HAP-1 (cell line): ENCODE data around the gene MR1.

Source experiments
- DNase-seq, 2 experiments: peaks; one replicate each; pipeline ENCODE4 v3.0.0-alpha.2; 2016 to 2020; ENCODE audit warnings: low spot score in 2 of 2
- H3K27me3 ChIP-seq: fragments of 250-450 bp; sonication (Bioruptor Pico); 2 replicates; pipeline ENCODE4 v1.5.1; 2020; ENCODE audit warnings: low read depth, mild to moderate bottlenecking, moderate library complexity
- H3K36me3 ChIP-seq: fragments of 250-450 bp; sonication (Bioruptor Pico); replicated peaks from 2 replicates; pipeline ENCODE4 v1.5.1; 2020; ENCODE audit warnings: mild to moderate bottlenecking
- H3K4me1 ChIP-seq: fragments of 250-450 bp; sonication (Bioruptor Pico); 2 replicates; pipeline ENCODE4 v1.5.1; 2020; ENCODE audit warnings: mild to moderate bottlenecking
- H3K4me3 ChIP-seq: fragments of 250-450 bp; sonication (Bioruptor Pico); 2 replicates; pipeline ENCODE4 v1.5.1; 2020; ENCODE audit warnings: mild to moderate bottlenecking, moderate library complexity
- H3K9me3 ChIP-seq: fragments of 250-450 bp; sonication (Bioruptor Pico); 2 replicates; pipeline ENCODE4 v1.5.1; 2020; ENCODE audit warnings: mild to moderate bottlenecking, moderate library complexity
- in situ Hi-C: fragments of 300-500 bp; cut with MboI; formaldehyde crosslinking; loops from 3 replicates; pipeline ENCODE4 v1.14.3; 2020; ENCODE audit warnings: low sequenced_read_pairs, inconsistent platforms, mixed read lengths

MR1 gene

DNA sequence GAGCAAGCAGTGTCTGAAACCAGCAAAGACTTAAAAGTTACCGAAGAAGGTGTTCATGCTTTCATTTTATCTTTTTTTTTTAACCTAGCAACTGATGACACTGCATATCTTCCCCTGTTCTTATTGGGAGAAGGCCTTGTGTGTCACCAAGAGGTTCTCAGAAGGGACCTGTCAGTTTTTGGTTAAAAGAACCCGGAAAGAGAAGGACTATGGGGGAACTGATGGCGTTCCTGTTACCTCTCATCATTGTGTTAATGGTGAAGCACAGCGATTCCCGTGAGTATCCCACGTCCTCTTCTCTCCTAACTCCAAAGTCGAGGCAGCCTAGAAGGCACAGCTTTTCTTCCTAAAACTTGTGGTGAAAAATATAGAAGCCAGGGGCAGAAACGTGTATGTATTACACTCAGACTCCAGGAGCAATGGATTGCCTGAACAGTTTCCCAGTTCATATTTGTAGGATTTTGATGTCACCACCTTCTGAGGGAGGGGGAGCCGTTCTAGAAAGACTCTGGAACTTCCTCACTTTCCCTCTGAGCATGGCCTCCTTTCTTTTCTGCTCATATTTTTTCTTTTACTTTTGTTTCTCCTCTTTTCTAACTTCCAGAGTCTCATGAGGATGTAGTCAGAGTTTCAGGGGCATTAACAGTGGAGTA lies at the start of gene MR1:
TSS of gene MR1 (plus strand) at position 185 of the 653 bp plus-strand sequence. CDS start at position 210, 25 bp downstream.
- H3K9me3 ChIP-seq = no peaks in the 10 kb centered on the region
- no peaks in the 10 kb centered on the region for H3K27me3 ChIP-seq
- peak within 1 kb of the TSS; percentile 20 for H3K4me3 ChIP-seq
- in situ Hi-C loops = no loop called here
- no peaks in the 10 kb centered on the region for H3K36me3 ChIP-seq
- H3K4me1 ChIP-seq = peaks cover 3% of the 10 kb centered on the region; the same call in 1 of the 2 replicates
- DNase-seq = peak in 1 of 2 experiments; percentile 64

DNA sequence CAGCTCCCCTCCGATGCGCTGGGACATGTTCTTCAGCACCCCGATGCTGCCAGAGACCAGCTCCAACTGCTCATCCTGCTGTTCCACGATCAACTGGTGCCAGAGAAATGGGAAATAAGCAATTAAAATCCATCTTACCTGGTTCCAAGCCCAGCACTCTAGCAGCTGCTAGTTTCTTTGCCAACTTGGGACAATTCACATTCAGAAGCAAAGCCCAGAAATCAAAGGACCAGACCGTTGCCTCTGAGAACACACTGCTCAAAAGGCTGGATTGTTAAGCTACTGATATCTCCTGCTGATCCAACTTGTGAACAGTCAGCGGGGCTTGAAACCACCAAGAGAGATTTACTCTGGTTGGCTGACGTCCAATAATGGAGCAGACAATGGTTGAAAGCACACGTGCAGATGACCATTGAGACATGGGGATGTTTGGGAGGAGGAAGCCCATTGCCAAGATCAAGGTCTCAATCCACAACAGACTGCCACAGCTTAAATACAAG lies 45.5 kb upstream of the MR1 start:
- Histone ChIP-seq H3K27me3 (no peaks in the 10 kb centered on the region), H3K36me3 (peaks cover 57% of the 10 kb centered on the region), H3K4me1 (no peaks in the 10 kb centered on the region; the same call in 1 of the 2 replicates), H3K9me3 (no peaks in the 10 kb centered on the region), H3K4me3 (no peak overlapping the region)
- DNase-seq = peak; percentile 38 to 48
- in situ Hi-C loops = no loop called here

DNA sequence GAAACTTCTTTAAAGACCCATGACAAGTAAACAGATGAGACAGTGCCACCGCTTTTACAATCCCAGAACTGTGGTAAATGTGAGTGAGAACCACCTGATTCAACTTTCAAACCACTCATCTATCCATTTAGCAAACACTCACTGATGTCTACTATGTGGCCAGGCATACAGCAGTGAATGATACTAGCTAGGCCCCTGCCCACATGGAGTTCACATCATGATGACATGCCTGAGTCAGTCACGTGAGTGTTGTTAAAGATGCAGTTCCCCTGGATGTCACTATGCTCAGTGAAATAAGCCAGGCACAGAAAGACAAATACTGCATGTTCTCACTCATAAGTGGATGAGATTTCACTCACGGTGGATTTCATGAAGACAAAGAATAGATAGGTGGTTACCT lies 39.5 kb upstream of the MR1 start:
- in situ Hi-C loops = no loop called here
- no peak for DNase-seq
- H3K9me3 ChIP-seq = no peaks in the 10 kb centered on the region
- H3K36me3 ChIP-seq = peaks cover 24% of the 10 kb centered on the region
- no peak overlapping the region for H3K4me3 ChIP-seq
- no peaks in the 10 kb centered on the region for H3K4me1 ChIP-seq
- H3K27me3 ChIP-seq = no peaks in the 10 kb centered on the region

DNA sequence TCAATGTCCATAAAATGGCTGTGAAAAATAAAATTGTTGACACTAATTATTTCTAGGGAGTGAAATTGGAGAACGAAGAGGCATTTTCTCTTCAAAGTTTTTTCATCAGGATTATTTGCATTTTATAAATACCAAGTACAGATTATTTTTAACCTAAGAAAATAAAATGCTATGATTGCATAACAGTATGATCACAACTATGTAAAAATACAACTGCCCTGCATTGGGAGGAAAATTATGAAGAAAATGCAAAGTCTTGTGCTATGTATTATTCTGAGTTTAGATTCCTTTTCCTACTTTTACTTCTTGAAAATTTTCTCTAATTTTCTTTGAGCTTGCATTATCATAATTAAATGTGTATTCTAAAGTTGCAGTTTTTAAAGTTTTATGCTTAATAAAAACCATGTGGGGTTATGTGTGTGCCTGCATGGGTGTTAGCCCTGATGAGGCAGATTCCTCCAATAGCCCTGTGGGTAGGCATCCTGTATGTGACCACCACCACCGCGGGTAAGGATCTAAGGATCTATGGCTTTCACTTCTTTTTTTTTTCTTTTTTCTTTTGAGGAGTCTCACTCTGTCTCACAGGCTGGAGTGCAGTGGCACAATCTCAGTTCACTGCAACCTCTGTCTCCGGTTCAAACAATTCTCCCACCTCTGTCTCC lies 35.8 kb upstream of the MR1 start:
- H3K36me3 ChIP-seq = peaks cover 19% of the 10 kb centered on the region
- H3K27me3 ChIP-seq = no peaks in the 10 kb centered on the region
- H3K9me3 ChIP-seq = no peaks in the 10 kb centered on the region
- in situ Hi-C loops = no loop called here
- H3K4me1 ChIP-seq = no peaks in the 10 kb centered on the region
- H3K4me3 ChIP-seq = no peak overlapping the region
- DNase-seq = no peak

DNA sequence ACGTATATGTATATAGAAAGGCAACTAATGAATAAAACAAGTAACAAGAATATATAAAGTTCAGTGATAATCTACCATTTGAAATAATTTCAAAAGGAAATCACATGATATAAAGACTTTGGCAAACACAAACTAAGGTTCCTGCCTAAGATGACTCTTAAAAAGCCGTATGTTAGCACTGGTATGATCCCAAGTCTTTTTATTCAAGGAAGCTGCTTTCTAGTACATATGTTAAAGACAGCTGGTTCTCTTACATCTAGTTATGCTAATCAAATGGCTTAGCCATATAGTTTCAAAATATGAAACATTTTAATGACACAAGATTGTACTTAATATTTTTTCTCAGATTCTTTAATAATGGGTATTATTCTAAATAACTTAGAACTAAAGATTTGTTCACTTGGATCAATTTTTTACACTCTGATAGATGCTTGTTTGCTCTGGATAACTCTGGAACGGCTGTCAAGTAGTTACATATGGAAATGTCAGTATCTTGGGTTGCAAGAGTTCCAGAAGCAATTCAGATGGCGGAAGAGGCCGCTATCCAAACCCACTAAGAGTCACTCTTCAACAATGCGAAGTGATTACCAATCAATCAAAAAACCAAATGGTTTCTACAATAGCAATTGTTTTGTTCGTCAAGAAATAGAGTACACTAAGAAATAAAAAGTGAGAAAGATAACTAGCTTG lies 32.5 kb upstream of the MR1 start:
- H3K27me3 ChIP-seq = no peaks in the 10 kb centered on the region
- H3K36me3 ChIP-seq = peaks cover 21% of the 10 kb centered on the region
- in situ Hi-C loops = no loop called here
- H3K4me1 ChIP-seq = no peaks in the 10 kb centered on the region
- DNase-seq = no peak
- no peak overlapping the region for H3K4me3 ChIP-seq
- no peaks in the 10 kb centered on the region for H3K9me3 ChIP-seq

DNA sequence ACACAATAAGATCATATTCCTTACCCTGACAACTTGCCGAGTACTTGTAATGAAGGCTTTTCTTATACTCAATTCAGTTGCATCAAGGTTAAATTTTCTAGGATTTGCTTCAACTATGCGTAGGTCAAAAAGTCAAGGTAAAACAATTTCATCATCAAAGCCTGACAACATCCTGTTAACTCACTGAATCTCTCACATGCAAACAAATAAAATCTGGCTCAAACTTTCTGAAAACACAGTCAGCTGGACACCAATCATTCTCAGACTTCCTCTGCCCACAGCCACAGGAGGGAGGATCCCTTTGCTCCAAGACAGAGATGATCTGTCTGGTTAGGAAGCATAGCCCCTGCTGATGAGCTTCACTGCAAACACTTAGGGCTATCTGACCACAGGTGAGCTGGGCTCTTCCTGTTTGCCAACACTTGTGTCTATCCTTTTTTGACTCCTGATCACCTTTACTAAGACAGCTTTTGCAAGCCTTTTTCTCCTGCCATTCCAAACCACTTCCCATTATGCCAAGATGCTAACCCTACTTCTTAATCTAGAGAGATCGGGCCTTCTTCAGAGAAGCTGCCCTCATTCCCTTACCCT lies 31.1 kb upstream of the MR1 start:
- DNase-seq = no peak
- Histone ChIP-seq H3K9me3 (no peaks in the 10 kb centered on the region), H3K27me3 (no peaks in the 10 kb centered on the region), H3K4me1 (no peaks in the 10 kb centered on the region), H3K36me3 (peaks cover 21% of the 10 kb centered on the region), H3K4me3 (no peak overlapping the region)
- in situ Hi-C loops = no loop called here

DNA sequence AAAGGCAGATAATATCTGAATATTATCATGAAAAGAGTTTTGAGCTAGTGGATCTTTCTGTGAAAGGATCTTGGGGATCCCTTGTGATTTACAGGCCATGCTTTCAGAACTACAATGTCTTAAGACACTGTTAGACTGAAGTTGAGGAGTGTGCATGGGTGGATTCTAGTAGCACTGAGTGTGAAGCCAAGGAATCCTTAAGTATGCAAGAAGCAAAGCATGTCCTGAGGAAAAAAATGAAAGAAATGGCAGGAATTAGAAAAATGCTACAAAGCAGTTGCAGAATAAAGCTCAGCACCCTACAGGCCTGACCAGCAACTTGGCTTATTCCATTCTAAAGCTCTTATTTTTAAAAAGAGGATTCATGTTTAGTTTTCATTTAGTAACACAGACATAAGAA lies 23.0 kb upstream of the MR1 start:
- no peaks in the 10 kb centered on the region for H3K36me3 ChIP-seq
- no peak overlapping the region for H3K4me3 ChIP-seq
- no peak for DNase-seq
- in situ Hi-C loops = no loop called here
- no peaks in the 10 kb centered on the region for H3K27me3 ChIP-seq
- H3K4me1 ChIP-seq = no peaks in the 10 kb centered on the region; the same call in 1 of the 2 replicates
- no peaks in the 10 kb centered on the region for H3K9me3 ChIP-seq

DNA sequence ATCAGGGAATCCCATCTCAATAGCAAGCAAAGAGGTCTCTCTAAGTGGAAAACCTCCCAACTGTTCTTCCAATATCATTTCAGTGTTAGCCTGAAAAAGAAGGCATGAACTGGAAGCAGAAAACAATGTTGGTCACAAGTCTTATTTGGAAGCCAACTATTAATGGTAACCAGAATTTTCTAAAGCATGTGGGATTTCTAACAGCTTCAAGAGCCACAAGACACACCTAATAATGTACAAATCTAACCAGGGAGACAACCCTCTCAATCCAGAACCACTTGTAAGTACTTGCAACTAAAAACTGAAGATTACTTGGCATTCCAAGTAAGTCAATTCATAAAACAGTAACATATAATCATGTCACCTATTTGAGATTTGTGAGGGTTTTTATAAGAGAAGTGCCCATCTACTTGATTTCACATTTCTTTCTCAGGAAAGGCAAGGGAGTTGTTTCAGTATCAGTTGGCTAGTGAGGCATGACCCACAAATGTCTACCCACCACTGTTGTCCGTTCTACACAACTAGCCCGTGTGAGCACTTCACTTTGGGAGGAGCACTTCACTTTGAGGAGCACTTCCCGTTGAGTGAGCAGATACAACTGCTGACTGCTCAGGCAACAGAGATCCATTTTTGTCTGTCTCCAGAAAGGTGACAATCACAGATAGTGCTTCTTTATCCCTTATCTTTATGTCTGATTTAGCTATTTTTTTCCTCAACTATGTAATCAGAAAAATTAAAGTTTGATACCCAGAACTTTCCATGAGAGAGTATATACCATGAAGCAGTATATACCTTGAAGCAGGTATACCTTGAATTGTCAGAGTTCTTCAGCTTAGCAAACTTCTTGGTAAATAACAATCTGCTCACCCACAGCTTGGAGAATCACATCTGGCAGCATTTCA lies 22.2 kb upstream of the MR1 start:
- H3K36me3 ChIP-seq = no peaks in the 10 kb centered on the region
- no peak for DNase-seq
- no peaks in the 10 kb centered on the region for H3K27me3 ChIP-seq
- in situ Hi-C loops = no loop called here
- H3K4me3 ChIP-seq = no peak overlapping the region
- H3K9me3 ChIP-seq = no peaks in the 10 kb centered on the region
- no peaks in the 10 kb centered on the region; the same call in 1 of the 2 replicates for H3K4me1 ChIP-seq

DNA sequence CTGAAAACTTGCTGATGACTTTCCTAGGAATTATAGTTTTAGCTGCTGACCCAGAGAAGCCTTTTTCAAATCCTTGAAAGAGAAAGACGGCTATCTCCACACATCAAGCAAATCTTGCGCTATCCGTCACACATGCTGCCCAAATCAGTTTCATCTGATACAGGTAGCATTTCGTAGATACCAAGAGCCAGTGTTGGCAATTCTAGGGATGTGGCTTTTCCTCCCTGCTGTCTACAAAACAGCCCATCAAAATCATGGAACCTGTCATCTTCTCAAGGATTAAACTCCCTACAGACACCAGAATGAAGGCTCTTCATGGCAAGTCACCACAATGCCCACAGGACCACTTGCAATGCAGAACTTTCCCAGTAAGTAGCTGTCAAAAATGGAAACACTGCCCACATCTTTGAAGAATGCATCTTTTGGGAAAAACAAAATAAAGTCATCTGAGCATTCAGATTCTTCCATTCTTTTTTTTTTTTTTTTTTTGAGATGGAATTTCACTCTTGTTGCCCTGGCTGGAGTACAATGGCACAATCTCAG lies 21.5 kb upstream of the MR1 start:
- no peak overlapping the region for H3K4me3 ChIP-seq
- H3K9me3 ChIP-seq = no peaks in the 10 kb centered on the region
- DNase-seq = no peak
- H3K36me3 ChIP-seq = no peaks in the 10 kb centered on the region
- H3K27me3 ChIP-seq = no peaks in the 10 kb centered on the region
- H3K4me1 ChIP-seq = no peaks in the 10 kb centered on the region; the same call in 1 of the 2 replicates
- in situ Hi-C loops = no loop called here

DNA sequence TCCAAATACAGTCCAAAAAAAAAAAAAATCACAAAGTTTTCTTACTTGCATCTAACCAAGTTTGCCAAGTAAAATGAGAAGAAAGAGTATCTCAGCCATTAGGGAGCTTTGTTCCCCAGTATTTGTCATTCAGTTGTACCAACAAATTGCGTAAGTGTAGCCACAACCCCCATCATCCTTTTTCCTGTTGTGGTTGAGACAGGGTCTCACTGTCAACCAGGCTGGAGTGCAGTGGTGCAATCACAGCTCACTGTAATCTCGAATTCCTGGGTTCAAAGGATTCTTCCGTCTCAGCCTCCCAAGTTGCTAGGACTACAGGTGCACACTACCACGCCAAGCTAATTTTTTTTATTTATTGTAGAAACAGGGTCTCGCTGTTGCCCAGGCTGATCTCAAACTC lies 20.6 kb upstream of the MR1 start:
- Histone ChIP-seq H3K27me3 (no peaks in the 10 kb centered on the region), H3K9me3 (no peaks in the 10 kb centered on the region), H3K36me3 (no peaks in the 10 kb centered on the region), H3K4me1 (no peaks in the 10 kb centered on the region; the same call in 1 of the 2 replicates), H3K4me3 (no peak overlapping the region)
- no peak for DNase-seq
- in situ Hi-C loops = no loop called here

DNA sequence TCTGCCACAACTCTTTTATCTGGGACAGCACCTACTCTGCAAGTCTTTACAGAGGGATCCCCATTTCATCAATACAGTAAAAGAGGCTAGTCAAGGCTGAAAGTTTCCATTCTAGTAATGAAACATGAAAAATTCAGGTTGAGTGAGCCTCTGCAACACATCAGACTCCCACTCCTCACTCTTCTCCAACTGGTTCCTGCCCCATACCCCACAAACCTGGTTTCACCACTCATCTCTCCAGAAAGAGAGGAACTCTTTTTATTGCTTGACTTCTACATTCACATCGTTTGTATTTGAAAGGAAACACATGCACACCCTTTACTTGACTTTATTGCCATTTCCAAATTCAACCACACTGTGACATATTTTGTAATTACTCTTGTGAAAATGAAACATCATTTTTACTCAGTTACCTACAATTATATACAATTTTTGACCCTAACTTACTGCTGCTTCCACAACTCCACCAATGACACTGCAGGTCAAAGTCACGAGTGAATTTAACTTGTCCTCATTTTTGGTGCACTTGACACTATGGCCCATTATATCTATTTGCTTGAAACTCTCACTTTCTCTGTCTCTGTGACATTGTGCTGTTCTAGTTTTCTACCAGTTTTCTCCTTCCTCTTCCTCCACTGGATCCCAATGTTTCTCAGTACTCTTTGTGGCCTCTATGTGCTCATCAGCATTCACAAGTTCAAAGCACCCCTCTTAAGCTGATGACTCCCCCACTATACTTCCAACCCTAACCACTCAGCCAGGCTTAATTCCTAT lies 19.1 kb upstream of the MR1 start:
- Histone ChIP-seq H3K4me3 (no peak overlapping the region), H3K27me3 (no peaks in the 10 kb centered on the region), H3K36me3 (no peaks in the 10 kb centered on the region), H3K4me1 (no peaks in the 10 kb centered on the region; the same call in 1 of the 2 replicates), H3K9me3 (no peaks in the 10 kb centered on the region)
- no peak for DNase-seq
- in situ Hi-C loops = no loop called here

DNA sequence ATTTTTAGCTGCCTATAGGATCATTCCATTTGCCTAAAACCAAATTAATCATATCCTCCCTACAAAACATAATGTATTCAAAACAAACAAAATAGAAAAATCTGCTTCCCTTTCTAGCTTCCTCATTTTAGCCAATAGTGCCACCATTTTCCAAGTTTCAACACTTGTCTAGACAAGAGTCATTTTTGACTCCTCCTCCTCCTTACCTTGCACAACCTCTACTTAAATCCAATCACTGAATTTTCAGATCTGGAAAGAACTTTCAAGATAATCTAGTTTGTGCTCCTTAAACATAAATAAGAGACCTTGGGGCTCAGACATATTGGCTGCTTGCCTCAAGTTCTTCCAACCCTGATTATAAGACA lies 18.6 kb upstream of the MR1 start:
- H3K9me3 ChIP-seq = no peaks in the 10 kb centered on the region
- no peaks in the 10 kb centered on the region; the same call in 1 of the 2 replicates for H3K4me1 ChIP-seq
- no peaks in the 10 kb centered on the region for H3K27me3 ChIP-seq
- in situ Hi-C loops = no loop called here
- H3K36me3 ChIP-seq = no peaks in the 10 kb centered on the region
- DNase-seq = no peak
- H3K4me3 ChIP-seq = no peak overlapping the region
